T follicular helper cell (primary cell): ENCODE data around the gene OR4F17.
A peak's percentile ranks its signal among the peaks of the same experiment; 100 is the strongest.
"Not testable (repeated sequence)": the region's sequence is repeated elsewhere in the genome, so short reads cannot be mapped to it uniquely, and the experiment has no call there.

ENCODE experiments used
- DNase-seq: peaks from one replicate; pipeline ENCODE4 v3.0.0-alpha.2; 2020; ENCODE audit warnings: low read depth
- total RNA-seq, 2 experiments: gene quantifications; one replicate each; lab custom pipeline; 2026; lab: John Stamatoyannopoulos, UW

Gene OR4F17, protein sequence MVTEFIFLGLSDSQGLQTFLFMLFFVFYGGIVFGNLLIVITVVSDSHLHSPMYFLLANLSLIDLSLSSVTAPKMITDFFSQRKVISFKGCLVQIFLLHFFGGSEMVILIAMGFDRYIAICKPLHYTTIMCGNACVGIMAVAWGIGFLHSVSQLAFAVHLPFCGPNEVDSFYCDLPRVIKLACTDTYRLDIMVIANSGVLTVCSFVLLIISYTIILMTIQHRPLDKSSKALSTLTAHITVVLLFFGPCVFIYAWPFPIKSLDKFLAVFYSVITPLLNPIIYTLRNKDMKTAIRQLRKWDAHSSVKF
- 0 reads per million in 2 experiments for total RNA-seq

DNA sequence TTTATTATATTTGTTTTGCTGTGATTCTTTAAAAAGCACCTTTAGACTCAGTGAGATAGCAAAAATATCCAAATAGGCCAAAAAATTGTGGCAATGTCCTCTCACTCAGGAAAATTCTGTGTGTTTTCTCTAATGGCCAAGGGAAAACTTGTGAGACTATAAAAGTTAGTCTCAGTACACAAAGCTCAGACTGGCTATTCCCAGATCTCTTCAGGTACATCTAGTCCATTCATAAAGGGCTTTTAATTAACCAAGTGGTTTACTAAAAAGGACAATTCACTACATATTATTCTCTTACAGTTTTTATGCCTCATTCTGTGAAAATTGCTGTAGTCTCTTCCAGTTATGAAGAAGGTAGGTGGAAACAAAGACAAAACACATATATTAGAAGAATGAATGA lies at the start of gene OR4F17:
OR4F17 (plus strand) TSS at position 301 of the 400 bp plus-strand sequence. CDS start 3,575 bp downstream, outside the sequence.
- DNase-seq: not testable (repeated sequence)

DNA sequence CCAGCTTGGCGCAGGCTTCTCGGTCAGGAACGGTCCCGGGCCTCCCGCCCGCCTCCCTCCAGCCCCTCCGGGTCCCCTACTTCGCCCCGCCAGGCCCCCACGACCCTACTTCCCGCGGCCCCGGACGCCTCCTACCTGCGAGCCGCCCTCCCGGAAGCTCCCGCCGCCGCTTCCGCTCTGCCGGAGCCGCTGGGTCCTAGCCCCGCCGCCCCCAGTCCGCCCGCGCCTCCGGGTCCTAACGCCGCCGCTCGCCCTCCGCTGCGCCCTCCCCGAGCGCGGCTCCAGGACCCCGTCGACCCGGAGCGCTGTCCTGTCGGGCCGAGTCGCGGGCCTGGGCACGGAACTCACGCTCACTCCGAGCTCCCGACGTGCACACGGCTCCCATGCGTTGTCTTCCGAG lies 36.1 kb upstream of the OR4F17 start:
- peak; percentile 4 for DNase-seq

DNA sequence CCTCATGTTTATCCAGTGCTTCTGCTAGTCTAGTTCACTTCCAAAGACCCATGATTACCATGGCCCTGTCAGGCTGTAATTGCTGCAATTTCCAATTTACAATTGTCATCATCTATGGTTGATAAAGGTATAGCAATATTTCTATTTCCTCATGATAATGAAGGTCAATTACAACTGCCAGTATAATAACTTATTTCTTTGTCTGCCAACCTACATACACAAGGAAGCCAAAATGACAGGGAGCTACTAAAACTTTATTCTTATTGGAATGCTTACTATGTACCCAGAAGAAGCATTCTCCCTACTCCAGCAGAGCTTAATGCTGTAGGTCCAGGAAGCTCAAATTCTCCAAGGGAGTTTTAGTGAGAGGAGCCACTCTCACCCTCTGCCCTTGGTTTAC lies 24.0 kb upstream of the OR4F17 start:
- DNase-seq: not testable (repeated sequence)

DNA sequence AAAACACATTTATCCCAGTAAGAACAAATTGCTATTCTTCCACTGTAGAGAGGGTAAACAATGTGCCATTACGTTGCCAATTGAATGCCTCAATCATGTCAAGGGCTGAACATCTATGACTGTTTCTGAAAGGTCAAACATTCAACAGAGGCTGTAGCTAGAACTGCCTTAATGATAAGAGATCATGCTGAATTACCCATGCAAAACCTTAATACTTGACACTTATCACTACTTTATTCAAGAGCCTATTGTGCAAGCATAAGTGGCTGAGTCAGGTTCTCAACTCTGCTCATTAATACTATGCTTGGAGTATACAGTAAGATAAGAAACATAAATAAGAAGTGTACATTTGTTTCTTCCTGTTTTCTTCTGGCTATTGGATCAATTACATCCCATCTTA lies 23.3 kb upstream of the OR4F17 start:
- not testable (repeated sequence) for DNase-seq

DNA sequence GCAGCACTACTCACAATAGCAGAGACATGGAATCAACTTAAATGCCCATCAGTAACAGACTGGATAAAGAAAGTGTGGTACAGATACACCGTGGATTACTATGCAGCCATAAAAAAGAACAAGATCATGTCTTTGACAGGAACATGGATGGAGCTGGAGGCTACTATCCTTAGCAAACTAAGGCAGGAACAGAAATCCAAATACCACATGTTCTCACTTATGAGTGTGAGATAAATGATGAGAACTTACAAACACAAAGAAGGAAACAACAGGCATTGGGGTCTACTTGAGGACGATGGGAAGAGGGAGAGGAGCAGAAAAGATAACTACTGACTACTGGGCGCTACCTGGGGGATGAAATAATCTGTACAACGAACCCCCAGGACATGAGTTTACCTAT lies 16.2 kb upstream of the OR4F17 start:
- DNase-seq: not testable (repeated sequence)

DNA sequence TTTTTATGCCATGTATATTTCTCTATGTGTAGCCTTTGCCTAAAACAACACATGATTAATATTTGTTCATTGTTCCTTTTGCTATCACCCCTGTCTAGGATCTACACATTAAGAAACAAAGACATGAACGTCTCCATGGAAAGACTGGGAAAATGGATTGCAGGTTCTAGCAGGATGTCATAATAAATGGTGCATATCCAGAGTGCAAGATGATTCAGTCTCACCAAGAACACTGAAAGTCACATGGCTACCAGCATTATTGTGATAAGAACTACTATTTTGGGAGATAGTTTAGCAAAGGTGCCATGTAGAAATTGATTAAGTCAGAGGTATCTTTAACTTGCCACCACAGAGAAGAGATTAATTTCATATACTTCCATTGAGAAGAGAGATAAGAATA lies 12.1 kb upstream of the OR4F17 start:
- not testable (repeated sequence) for DNase-seq

DNA sequence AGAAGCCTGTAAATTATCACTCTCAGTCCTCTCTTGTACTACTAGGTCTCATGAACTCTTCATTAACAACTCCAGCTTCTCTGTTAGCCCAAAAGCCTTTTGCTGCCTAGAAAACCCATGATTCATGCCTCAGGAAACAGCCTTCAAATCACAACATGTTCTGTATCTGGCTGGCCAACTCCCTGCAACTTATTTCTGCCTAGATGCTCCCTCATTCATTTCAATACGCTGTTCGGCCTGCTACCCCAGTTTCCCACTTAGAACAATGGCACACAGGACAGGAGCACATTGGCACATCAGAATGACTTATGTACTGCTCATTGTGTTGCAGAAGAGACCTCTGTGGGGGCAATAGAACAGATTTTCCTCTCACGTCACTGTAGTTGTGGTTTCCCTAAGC lies 9.3 kb upstream of the OR4F17 start:
- not testable (repeated sequence) for DNase-seq

DNA sequence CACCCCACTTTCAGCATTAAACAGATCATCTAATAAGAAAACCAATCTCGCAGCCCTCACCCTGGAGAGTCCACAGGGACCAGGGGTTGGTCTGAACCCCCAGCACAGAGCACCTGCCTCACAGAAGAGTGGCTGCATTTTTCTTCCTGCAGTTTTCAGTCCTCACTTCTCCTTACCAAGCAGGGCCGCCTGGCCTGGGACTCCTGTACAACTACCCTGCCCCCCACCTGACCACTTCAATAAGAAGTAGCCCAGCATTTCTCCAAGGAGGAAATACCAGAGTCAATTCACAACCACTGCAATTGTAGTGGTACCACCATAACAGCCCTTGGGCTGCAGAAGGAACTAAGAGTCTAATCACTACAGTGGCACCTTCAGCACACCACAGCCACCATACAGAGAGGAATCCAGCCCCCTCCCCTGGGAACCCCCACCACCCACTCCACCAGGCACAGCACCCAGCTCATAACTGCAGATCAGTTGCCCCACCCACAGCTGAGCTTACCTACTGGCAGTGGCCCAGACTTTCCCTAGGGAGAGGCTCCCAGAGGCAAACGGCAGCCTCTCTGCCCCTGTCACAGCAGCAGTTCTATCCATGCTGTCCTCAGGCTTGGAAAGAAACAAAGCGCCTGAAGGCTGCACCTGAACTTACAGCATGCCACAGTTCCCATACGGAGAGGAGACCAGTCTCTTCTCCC lies 13.7 kb downstream of the OR4F17 start:
- DNase-seq: not testable (repeated sequence)
